NCI-H2029 (cell line): ENCODE data around the gene TFF3.

Source experiments
- DNase-seq: peaks from one replicate; lab custom pipeline; 2025; lab: John Stamatoyannopoulos, UW

The TFF3 gene

DNA sequence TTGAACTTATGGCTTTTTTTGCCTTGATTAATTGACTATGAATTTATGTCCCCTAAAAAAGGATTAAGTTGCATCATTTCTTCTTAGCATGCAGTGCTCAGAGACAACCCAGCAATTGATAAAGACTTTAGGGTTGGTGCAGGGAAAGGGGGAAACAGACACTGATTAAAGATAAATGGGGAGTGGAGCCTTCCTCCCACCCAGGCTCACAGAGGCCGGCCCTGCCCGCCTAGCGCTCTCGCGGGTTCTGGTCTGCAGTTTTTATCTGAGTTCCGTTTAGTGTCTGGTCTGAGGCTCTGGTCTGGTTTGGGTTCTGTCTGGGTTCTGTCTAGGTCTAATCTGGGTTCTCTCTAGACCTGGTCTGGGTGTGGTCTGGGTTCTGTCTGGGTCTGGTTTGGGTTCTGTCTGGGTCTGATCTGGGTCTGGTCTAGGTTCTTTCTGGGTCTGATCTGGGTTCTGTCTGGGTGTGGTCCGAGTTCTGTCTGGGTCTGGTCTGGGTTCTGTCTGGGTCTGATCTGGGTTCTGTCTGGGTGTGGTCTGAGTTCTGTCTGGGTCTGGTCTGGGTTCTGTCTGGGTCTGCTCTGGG, 48.1 kb downstream of the TFF3 start:
- DNase-seq: no peak

- no peak for DNase-seq
These were observed 49.9 kb downstream of the TFF3 start for GRCh38 chr21:42265231-42265812.

DNA sequence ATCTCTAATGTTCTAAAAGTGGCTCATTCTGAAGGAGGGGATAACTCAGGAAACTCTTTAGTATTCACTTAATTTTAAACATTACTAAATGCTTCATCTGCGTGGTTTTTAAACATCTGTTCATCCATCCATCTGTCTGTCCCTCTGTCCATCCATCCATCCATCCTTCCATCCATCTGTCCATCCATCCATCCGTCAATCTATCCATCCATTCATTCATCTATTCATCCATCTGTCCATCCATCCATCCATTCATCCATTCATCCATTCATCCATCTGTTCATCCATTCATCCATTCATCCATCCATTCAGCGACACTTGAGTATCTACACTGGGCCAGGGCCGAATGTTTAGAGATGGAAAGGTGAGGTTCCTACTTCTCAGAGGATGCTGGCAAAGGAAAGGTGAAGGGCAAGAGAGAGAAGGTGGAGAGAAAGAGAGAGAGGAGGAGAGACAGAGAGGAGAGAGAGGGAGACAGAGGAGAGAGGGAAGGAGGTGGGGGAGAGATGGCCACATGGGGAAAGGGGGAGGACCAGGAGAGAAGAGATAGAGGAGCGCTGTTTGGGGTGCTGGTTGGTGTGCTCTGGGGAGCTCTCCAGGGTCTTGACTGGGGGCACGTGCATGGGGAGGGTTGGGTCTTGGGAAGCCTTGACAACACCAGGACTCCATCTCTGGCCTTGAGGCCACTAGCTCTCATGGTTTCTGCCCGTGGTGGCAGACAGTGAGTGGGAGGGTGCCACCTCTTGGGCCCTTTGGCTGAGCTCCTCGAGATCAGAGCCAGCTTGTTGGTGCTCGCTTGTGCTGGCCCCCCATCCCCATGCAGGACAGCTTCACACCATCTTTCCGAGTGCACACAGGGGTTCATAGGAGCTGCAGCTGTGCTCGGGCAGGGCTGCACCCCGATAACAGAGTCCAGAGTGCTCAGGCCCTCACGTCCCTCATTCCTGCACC, 50.7 kb downstream of the TFF3 start:
- no peak for DNase-seq

GRCh38 chr21:42263591-42264131, 51.5 kb downstream of the TFF3 start:
- no peak for DNase-seq

DNA sequence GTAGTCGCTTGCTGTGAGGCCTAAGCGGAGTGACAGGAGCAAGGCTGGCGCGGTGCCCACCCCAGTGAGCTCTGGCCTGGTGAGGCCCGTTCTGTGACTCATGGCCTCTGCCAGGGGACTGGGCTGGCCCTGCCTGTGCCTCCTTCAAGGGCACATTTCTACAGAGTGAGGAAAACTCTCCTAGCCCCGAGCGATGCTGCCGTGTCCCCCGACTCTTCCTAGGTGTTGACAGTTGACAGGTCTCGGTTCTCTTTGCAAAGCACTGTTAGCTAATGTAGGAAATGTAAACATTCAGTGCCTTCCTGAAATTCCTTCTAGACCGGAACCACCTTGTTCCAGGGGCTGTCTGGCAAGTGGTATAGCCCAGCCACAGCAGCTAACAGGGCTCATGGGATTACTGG, 52.4 kb downstream of the TFF3 start:
- peak; percentile 53 for DNase-seq

DNA sequence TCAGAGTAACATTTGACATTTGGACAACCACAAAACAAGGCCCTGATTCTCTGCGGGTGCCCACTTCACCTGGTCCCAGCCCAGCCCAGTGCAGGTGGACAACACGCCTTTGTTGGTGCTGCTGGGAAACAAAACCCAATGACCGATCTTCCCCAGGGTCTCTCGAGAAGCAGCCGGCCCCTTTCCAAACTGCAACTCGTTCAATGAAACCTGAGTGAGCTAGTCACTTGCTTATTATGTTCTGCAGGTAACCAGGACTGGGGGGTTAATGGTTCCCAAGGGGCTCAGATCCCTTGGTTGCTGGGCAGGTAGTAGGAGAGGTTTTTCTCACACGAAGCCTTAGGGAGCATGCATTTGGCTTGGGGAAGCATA, 53.4 kb downstream of the TFF3 start:
- DNase-seq: no peak
